HG03354 (cell line): ENCODE measurements around the gene MTHFR.
A peak's percentile ranks its signal among the peaks of the same experiment; 100 is the strongest.

Source experiments
- ATAC-seq: cut with Tn5 transposase; IDR thresholded peaks from one replicate; pipeline ENCODE4 v1.9.1; 2021; ENCODE audit warnings: mild to moderate bottlenecking; ENCODE audit not compliant: unreplicated experiment, poor library complexity, severe bottlenecking

The MTHFR gene

DNA sequence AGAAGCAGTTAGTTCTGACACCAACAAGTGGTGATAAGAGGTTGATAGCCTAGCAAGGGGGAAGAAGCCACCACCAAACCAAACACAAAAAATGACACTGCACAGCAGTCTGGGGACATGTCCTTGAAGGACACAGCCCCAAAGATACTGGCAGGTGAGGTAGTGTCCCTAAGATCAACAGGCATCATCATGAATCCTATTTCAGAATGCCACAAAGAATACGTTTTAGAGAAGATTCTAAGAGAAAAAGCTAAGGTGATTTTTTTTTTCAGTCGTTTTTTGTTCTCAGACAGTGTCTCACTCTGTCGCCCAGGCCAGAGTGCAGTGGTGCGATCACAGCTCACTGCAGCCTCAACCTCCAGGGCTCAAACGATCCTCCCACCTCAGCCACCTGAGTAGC lies 19.6 kb downstream of the MTHFR start:
- no peak for ATAC-seq

DNA sequence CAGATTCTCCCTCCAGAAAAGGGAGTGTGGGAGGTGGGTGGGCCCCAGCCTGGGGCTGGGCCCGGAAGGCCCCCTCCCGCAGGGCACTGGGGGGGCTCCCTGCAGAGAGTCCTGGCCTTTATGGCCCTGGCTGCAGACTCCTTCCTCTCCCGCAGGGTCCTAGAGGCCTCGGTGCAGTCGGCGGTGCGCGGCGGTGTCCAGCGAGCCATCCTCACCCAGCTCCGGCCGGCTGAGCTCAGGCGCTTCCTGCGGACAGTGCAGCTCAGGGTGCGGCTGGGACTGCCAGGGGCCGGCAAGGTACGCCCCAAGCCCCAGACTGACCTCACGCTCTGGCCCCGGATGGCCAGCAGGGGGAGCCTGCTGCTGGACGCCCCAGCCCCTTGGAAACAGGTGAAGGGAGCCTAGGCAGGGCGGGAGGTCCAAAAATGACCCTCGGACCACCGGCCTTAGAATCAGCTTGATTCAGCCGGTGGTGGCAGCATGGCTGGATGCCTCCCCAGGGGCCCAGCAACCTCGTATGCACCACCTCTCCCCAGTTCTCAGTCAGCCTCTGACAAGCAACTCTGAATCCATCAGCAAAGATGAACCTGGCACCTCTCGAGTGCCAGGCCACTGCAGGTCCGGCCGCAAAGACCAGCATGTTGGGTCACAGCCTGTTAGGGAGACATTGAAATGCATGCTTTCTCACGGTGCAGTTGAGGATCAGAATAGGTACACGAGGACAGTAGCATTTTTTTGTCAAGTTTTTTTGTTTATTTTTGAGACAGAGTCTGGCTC lies 20.6 kb downstream of the MTHFR start:
- peak; percentile 64 for ATAC-seq

DNA sequence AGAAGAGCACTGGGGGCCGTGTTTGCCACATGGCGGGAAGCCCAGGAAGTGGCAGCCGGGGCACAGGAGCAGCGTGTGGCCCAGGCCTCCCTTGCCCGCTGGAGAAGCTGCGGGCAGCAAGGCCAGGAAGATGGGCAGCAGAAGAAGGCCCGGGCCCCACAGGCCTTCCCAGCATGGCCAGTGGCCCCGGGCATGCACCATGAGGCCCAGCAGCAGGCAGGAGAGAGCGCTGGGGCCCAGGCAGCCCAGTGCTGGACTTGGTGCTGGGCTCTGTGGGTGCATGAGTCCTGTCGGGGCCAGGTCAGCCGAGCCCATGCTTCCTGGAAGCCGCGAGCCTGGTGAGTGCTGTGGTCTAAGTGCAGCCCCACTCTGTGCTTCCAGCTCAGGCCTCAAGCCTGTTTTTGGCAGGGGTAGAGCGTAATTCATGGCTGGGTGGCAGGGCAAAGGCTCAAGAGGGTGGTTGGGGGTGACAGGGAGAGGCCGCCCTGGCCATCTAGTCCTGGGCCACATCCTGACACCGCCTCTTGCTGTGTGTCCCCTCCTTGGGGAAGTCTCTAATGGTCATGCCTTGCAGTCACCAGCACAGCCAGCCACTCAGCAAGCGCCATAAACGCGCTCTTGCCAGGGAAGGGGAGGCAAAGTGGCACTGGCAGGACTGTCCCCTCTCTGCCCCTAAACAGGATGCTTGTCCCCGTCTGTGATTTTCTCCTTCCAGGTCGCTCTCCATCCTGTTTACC lies 21.3 kb downstream of the MTHFR start:
- ATAC-seq: peak; percentile 8

DNA sequence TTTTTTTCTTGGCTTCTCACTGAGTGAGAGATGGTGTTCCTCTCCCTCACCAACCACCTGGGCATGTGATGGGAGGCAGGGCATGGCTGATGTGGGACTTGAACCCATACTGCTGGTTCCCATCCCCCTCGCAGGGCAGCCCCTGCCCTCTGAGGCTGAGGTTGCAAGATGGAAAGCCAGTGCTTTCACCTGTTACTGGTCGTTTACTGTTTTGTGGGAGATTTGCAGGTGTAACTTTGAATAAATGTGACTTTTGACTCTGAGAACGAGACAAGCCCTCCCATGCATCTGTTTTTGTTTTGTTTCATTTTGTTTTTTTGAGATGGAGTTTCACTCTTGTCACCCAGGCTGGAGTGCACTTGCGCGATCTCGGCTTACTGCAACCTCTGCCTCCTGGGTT lies 22.2 kb downstream of the MTHFR start:
- ATAC-seq: no peak

DNA sequence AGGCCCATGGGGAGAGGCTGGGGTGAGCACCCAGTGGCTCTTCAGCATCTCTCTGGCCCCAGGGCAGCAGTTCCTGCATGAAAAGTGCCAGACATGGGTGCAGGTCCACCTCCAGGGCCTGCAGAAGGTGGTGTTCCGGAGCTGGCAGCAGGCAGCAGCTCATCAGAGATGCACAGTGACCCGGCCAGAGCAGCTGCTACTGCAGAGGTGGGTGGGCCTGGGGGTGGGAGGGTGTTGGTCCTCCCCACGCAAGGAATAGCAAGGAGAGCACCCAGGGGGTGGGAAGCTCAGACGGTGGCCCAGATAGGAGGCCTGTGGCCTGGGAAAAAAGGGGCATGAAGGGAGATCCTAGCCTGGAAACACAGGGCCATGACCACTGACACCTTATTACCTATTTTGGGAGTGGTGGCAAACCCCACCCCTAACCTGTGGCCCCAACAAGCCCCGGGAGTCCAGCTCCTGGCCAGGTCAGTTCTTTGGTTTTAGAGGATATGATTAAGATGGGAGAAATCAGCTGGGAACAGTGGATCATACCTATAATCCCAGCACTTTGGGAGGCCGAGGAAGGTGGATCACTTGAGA lies 23.5 kb downstream of the MTHFR start:
- ATAC-seq: no peak

DNA sequence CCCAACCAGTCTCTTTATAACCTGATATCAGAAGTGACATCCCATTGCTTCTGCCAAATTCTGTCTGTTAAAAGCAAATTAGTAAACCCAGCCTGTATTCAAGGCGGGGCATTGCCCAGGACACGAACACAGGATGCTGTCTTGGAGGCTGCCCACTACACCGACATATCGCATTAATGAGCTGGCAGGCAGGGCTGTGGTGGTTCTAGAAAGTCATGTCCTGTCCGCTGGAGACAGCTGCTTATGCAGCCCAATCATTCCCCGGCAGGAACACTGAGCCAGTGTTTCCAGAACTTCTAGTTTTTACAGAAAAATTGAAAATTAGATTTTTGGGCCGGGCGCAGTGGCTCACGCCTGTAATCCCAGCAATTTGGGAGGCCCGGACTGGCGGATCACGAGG lies 24.5 kb downstream of the MTHFR start:
- no peak for ATAC-seq

DNA sequence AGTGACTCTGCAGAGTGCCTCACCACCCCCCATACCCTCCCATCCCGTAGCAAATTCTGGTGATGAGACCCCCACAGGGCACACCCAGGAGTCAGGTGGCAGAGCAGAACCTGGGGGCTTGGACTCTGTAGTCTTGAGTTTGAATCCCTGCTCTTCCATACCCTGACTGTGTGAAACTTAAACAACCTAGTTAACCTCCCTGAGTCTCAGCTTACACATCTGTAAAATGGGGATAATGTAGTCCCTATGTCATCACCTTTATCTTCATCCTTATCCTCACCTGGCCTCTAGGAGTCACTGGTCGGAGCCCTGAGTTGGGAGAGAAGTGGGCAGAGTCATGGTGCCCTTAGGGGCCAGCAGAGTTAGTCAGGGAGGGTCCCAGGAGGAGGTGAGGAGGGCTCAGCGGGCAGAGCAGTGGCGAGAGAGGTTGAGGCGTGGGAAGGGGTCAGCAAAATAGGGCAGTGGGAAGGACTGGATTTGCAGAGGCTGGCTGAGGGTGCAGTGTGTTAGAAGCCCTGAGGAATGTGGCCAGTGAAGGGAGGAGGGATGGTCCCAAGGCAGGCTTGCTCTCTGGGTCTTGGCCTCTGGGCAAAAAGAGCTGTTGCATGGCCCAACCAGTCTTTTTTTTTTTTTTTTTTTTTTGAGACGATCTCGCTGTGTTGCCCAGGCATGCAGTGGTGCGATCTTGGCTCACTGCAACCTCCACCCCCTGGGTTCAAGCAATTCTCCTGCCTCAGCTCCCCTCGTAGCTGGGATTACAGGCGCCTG lies 25.2 kb downstream of the MTHFR start:
- ATAC-seq: no peak

DNA sequence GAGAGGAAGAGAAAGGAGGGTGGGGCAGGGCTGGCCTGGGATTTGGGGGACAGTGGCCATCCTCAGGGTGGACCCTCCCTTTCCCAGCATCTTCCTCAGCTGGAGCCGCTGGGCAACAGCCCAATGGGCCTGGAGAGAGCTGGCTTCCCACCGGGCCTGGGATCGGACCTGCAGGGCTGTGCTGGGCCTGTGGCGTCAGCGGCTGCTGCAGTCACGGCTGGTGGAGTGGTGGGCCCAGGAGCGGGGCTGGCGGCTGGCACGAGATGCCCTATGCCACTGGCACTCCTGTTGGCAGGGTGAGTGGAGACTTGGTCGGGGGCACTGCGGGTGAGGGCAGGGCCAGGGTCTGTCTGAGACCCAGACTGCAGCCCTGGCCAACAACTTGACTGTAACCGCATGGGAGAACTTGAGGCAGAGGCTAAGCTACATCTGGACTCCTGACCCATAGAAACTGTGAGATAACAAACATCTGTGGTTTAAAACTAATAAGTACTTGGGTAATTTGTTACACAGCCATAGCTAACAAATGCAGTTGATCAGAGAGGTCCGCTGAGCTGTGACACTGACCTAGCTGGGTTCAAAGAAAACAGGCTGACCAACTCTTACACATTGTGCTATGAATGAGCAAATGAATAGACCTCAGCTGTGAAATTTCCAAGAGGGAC lies 25.9 kb downstream of the MTHFR start:
- ATAC-seq: no peak

DNA sequence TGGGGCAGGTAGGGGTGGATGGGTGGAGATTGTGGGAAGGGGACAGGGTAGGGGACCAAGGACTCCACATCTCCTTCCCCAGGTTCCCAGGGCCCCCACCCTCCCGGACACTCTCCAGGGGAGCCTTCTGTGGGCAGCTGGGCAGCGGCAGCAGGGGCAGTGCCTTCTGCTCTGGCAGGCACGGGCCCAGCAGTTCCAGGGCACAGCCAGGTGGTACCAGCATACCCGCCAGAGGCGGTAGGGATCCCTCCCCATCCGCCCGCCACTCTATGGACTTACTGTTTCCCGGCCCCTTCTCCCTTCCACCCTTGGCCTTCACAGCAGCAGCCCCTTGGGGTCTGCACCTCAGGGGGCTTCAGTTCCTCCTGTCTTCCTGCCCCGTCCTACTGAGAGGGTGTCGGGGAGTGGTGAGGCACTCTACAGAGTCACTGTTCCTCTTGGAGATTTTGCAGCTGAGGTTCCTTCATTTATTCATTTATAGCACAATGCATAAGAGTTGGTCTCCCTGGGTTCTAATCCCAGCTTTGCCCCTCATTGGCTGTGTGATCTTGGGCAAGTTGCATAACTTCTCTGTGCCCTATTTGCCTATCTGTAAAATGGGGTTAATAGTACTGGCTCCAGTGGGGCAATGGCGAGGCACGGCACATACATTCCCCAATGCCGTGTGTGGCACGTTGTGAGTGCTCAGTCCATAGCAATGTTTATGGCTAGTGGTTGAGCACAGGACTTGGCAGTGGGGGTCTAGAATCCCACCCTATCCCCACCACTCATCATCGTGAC lies 26.7 kb downstream of the MTHFR start:
- ATAC-seq: no peak

DNA sequence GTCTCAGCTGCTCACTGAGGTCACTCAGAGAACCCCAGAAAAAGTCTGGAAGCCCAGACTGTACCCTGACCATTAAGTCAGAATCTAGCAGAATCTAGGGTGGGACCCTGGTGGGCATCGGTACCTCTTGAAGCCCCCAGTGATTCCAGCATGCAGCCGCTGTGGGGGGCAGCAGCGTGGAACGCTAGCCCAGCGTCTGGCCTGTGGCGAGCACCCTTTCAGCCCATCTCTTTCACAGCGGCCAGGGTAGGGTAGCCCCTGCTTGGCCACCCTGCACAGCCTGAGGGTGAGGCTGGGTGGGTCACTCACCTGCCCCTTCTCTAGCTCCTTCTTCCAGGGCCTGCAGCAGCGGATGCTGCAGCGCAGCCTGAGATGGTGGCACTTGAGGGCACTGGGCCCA lies 27.4 kb downstream of the MTHFR start:
- ATAC-seq: no peak

DNA sequence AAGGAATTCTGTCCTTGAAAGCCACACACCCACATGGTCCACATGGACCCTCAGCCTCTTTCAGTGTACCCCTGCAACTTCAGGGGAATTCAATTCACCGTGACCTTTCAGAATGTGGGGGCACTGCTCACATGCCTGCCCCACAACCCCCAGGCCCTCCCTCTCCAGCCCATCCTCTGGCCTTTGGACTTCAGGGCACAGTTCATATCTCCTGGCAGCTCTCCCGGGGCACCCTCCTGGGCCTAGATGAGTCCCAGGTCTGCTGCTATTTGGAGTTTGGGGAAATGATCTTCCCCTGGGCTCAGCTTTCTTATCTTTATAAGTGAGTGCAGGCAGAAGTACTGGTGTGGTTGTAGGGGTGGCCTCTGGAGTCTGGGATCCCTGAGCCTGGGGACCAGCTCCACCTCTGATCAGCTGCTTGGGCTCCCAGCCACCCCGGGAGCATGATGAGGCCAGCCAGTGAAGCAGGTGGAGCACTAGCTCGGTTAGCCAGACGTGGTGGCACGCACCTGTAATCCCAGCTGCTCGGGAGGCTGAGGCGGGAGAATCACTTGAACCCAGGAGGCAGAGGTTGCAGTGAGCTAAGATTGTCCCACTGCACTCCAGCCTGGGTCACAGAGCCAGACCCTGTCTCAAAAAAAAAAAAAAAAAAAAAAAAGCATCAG lies 28.0 kb downstream of the MTHFR start:
- no peak for ATAC-seq

DNA sequence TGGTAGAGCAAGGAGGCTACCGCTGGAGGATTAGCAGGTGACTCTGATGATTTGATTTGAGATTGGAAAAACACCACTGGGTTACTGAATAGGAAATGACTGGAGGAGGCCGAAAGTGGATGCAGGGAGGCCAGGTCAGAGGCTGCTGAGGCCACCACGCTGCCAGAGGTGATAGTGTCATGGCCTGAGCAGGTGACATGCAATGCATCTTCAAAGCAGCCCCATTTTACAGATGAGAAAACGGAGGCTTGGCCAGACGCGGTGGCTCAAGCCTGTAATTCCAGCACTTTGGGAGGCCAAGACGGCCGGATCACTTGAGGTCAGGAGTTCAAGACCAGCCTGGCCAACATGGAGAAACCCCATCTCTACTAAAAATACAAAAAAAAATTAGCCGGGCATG lies 31.0 kb downstream of the MTHFR start:
- ATAC-seq: no peak

DNA sequence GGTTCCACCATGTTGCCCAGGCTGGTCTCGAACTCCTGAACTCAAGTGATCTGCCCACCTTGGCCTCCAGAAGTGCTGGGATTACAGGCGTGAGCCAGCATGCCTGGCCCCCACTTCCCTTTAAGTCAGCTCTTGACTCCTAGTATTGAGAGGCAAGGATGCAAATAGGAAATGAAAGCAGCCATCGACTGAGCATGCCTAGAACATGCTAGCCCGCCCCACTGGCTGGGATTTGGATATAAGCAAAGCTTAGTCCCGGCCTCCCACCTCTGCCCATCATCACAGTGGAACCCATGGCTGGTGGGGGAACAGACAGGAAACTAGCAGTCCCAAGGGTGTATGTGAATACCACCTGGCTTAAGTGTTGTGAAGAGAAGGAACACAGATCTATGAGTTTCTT lies 33.3 kb downstream of the MTHFR start:
- no peak for ATAC-seq

DNA sequence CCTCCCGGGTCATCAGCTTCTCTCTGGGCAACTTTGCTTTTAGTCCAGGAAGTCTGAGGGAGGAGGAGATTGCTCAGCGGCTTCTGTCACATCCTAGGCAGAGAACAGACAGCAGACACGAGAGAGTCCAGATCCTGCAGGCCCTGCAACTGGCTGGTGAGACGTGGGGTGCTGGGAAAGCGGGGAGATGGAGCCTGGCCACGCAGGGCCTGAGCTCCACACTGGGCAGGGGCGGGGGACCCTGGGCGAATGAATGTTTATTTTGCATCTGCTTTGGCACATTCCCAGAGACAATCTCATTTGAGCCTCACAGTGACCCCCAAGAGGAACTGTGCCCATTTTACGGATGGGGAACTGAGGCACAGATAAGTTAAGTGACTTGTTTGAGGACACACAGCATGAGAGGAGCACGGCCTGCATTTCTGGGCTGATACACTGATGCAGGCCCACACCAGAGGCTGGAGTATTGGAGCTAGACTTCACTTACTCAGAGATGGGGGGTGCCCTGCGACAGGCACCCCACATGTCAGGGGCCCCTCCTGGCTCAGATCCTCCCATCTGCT lies 34.2 kb downstream of the MTHFR start:
- no peak for ATAC-seq

DNA sequence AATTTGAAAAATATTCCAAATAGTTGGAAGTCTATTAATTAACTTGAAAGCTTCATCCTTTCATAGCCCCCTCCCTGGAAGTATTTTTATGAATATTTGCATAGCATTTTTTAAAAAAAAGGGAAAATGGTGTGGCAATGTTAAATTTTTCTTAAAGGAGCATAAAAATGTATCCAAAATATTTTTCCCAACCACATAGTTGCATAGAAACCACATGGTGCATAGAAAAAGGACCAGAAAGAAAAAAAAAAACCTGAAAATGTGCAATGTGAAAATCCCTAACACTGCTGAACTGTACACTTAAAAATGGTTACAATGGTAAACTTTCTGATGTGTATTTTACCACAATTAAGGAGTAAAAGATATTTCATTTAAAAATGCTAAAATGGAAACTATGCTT lies 35.8 kb downstream of the MTHFR start:
- no peak for ATAC-seq

DNA sequence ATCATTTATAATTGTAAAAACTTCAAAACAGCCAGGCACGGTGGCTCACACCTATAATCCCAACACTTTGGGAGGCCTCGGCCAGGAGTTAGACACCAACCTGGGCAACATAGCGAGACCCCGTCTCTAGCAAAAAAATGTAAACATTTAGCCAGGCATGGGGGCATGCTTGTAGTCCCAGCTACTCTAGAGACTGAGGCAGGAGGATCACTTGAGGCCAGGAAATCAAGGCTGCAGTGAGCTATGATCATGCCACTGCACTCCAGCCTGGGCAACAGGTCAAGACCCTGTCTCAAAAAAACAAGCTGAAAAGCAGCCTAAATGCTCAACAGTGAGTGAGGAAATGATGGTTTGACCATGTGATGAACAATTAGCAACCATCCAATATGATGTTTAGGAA lies 36.5 kb downstream of the MTHFR start:
- no peak for ATAC-seq

DNA sequence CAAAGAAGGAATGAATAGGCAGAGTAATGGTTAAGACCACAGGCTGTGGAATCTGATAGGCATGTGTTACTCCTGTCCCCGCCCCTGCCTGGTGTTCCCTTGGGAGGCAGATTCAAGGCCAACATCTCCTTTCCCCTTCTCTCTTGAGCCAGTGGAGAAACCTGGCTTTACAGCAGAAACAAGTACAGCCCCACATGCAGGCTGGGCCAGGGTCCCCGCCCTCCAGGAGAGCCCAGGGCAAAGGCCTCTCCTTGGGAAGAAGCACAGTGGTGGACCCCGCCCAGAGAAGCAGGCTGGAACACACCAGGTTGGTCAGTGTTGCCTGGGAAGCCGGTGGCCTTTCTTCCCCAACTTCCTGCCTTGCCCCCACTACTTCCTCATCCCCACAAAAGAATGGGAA lies 36.9 kb downstream of the MTHFR start:
- no peak for ATAC-seq

DNA sequence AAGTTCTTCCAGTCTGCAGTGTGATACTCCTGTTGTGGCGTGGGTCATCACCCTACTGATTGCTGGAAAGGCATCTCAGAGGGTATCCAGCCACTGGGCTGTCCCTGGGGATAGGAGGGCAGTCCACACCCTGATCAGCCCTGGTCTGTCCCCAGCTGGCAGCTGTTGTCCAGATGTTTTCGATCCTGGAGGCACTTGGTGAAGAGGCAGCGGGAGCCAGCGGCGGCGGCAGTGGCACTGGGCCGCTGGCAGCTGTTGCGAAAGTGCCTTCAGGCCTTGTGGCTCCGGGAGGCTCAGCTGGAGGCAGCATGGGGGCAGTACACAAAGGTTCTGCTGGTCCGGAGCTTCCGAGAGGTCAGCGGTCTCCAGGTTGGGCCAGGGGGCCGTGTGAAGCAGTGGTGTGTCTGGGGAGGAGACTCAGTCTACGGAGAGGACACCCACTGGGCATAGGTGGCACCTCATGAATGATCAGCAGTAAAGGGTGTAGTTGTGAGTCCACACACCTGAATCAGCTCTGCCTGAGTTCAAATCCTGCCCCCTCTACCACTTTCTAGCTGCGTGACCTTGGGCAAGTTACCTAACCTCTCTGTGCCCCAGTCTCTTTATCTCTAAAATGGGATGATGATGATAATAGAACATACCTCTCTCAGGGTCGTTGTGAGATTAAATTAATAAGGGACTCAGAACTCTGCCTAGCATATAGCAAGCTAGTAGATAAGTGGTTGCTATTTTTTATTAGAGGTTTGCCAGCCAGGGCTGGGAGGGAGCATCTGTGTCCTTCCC lies 37.7 kb downstream of the MTHFR start:
- ATAC-seq: no peak
